Measurements from ENCODE around the gene SOD1. TPM values are rescaled to one million over a fixed set of nuclear protein-coding genes. Genes with fewer than 3 reads are reported as not detected.

The SOD1 gene
- total and polyA plus RNA-seq, 2 of the 8 experiments (the other 6 are each of a cell fraction or from before 2014, with no cell fraction given) = 192 to 226 TPM

DNA sequence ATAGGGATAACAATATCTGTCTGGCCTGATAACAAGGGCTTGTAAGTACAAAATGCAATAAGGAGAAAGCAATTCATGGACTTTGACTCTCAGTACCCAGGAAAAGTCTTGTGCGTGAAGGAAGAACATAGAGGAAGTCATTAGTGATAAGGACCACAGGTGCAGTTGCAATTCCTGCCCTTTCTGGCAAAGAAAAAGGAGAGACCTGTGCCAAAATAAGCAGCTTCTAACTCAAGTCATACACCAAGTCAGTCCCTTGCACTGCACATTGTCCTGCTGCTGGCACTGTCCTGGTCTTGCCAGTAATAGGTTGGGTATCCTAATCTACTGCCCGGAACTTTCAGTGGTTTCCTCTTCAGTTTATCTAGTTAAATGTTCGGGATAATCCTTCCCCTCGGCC is 14.8 kb upstream of the SOD1 start:
- Histone ChIP-seq H3K14ac (ENCODE audit: insufficient read length) (no peak overlapping the region), H3K27ac (ENCODE audit: low read depth, low read length) (no peak overlapping the region), H3K4ac (replicated peaks; ENCODE audit: insufficient read length, low read depth, low read length) (no peak overlapping the region), H3K18ac (ENCODE audit: extremely low read depth, low read length) (no peak overlapping the region), H2BK15ac (ENCODE audit: low read length) (no peak overlapping the region), H3K36me3 (ENCODE audit: control insufficient read depth in 2 of 4, insufficient read depth in 4 of 4, low read length in 3 of 4) (no peaks in the 10 kb centered on the region), H2BK120ac (replicated peaks; ENCODE audit: low read depth, low read length) (no peak overlapping the region), H2AFZ (ENCODE audit: low read length) (no peak overlapping the region), H3K9ac (replicated peaks in 1 of 4; ENCODE audit: extremely low read depth in 1 of 4, low read depth in 3 of 4, low read length in 3 of 4) (no peak overlapping the region), H3K23ac (ENCODE audit: insufficient read length) (no peak overlapping the region), H3K9me3 (ENCODE audit: insufficient read depth in 2 of 2, low read depth in 1 of 2, low read length in 1 of 2) (no peaks in the 10 kb centered on the region), H3K23me2 (ENCODE audit: low read depth, low read length) (no peaks in the 10 kb centered on the region), H2BK20ac (ENCODE audit: low read length) (no peak overlapping the region), H2BK5ac (ENCODE audit: low read depth, low read length) (no peak overlapping the region), H3K79me1 (ENCODE audit: low read depth, low read length) (no peaks in the 10 kb centered on the region; the same call in 1 of the 2 replicates), H3K4me3 (ENCODE audit: extremely low read depth in 1 of 4, insufficient read depth in 2 of 4, low read depth in 3 of 4, low read length in 4 of 4) (no peak overlapping the region), H3K79me2 (ENCODE audit: control insufficient read depth in 1 of 2, insufficient read depth in 2 of 2, low read length in 2 of 2) (no peaks in the 10 kb centered on the region), H4K20me1 (replicated peaks in 1 of 2; ENCODE audit: control insufficient read depth in 1 of 2, insufficient read depth in 2 of 2, low read length in 2 of 2) (no peaks in the 10 kb centered on the region), H2AK5ac (ENCODE audit: low read depth, low read length) (no peak overlapping the region), H4K91ac (replicated peaks; ENCODE audit: insufficient read length, low read length) (no peak overlapping the region), H3K27me3 (replicated peaks in 1 of 4; ENCODE audit: control insufficient read depth in 3 of 4, extremely low read depth in 1 of 4, insufficient read depth in 3 of 4, low read length in 3 of 4) (no peaks in the 10 kb centered on the region), H3K56ac (replicated peaks; ENCODE audit: insufficient read length, low read depth, low read length) (no peak overlapping the region), H3K4me1 (replicated peaks in 1 of 4; ENCODE audit: control insufficient read depth in 3 of 4, insufficient read depth in 4 of 4, low read length in 3 of 4) (no peaks in the 10 kb centered on the region), H3K4me2 (ENCODE audit: insufficient read depth in 1 of 2, low read depth in 2 of 2, low read length in 2 of 2) (no peak overlapping the region), H4K8ac (ENCODE audit: extremely low read depth, insufficient read depth, low read length) (no peak overlapping the region), H2BK12ac (ENCODE audit: low read depth, low read length) (no peak overlapping the region), H4K5ac (ENCODE audit: insufficient read length, low read depth, low read length) (no peak overlapping the region)
- no peak for FAIRE-seq
- TF ChIP-seq CBX8 (IDR thresholded peaks at IDR 0.05; ENCODE audit: borderline replicate concordance, low read depth, low read length) = no peak
- TF ChIP-seq BACH1 (IDR thresholded peaks at IDR 0.05; ENCODE audit: low read length) = no peak
- TF ChIP-seq, protein P1, sequence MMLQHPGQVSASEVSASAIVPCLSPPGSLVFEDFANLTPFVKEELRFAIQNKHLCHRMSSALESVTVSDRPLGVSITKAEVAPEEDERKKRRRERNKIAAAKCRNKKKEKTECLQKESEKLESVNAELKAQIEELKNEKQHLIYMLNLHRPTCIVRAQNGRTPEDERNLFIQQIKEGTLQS (IDR thresholded peaks at IDR 0.05; ENCODE audit: insufficient read depth, low read depth, low read length) = no peak
- no peak for TF ChIP-seq PHF8 (conservative IDR thresholded peaks at IDR 0.05; ENCODE audit: low read depth, low read length)
- 94% methylated on average over 4 of the region's 4 CpGs; no CpG with 5 or more reads in 1 of the 2 experiments for whole genome bisulfite sequencing, 2 experiments (ENCODE audit: extremely low coverage in 1 of 2, insufficient coverage in 1 of 2, insufficient read length in 1 of 2, insufficient replicate concordance in 2 of 2, low coverage in 1 of 2, low lambda C conversion rate in 2 of 2, missing lambda C conversion rate in 1 of 2)
- CTCF ChIA-PET (ENCODE audit: partially characterized antibody) = no interaction called here
- POLR2A ChIA-PET (ENCODE audit: partially characterized antibody) = interaction anchor here (1.1 to 1.3 kb wide), 2 partner anchors 16 to 21 kb away, joined by 3 to 4 read pairs; no protein-coding TSS in a partner anchor
- DNase-seq (ENCODE audit: low read depth in 1 of 2, low spot score in 2 of 2) = no peak
